Right lobe of liver (tissue), 6 donors: ENCODE measurements around the gene JCAD. TPM values are rescaled to one million over a fixed set of nuclear protein-coding genes. Genes with fewer than 3 reads are reported as not detected.

Source experiments
- ATAC-seq, 4 donors: fragments of 200-7000 bp; cut with Tn5 transposase; one replicate each; pipeline ENCODE4 v1.9.1; 2020; ENCODE audit warnings: mild to moderate bottlenecking in 4 of 4, moderate library complexity in 4 of 4
- DNase-seq, 3 donors: peaks; one replicate each; pipeline ENCODE4 v3.0.0-alpha.2; 2020
- H3K27ac ChIP-seq, 3 donors: fragments of 200-600 bp; one replicate each; pipeline ENCODE4 v1.8.0; 2022
- H3K27me3 ChIP-seq, 2 donors: fragments of 200-600 bp; one replicate each; pipeline ENCODE4 v1.8.0; 2022
- H3K36me3 ChIP-seq, 4 donors: fragments of 200-600 bp; sonication (generic) in 1 of 4; one replicate each; pipeline versions ENCODE4 v1.5.1 to v1.8.0; 2017 to 2022; ENCODE audit warnings: control low read depth in 1 of 4
- H3K4me1 ChIP-seq, 4 donors: fragments of 200-600 bp; sonication (generic) in 1 of 4; one replicate each; pipeline versions ENCODE4 v1.5.1 to v1.8.0; 2017 to 2022; ENCODE audit warnings: control low read depth in 1 of 4
- H3K4me3 ChIP-seq, 3 donors: fragments of 200-600 bp; one replicate each; pipeline ENCODE4 v1.8.0; 2022
- H3K9me3 ChIP-seq, 4 donors: fragments of 200-600 bp; sonication (generic) in 1 of 4; one replicate each; pipeline versions ENCODE4 v1.5.1 to v1.8.0; 2017 to 2022; ENCODE audit warnings: control low read depth in 1 of 4
- CTCF ChIP-seq, 4 donors: fragments of 200-600 bp in 3 of 4; fragments of 450-650 bp in 1 of 4; IDR thresholded peaks; one replicate each; pipeline versions ENCODE4 v1.5.1 to v1.8.0; 2016 to 2022; ENCODE audit warnings: antibody characterized with exemption in 4 of 4, mild to moderate bottlenecking in 2 of 4
- POLR2A ChIP-seq: fragments of 450-650 bp; IDR thresholded peaks from one replicate; pipeline ENCODE4 v1.6.1; 2017; ENCODE audit warnings: antibody characterized with exemption, mild to moderate bottlenecking
- WGBS: methylation state at CpG from one replicate; pipeline ENCODE4 v1.1.6; 2018; ENCODE audit warnings: low coverage, low lambda C conversion rate; ENCODE audit not compliant: insufficient coverage; ENCODE audit errors: missing lambda C conversion rate; 5-methylcytosine and 5-hydroxymethylcytosine counted together
- intact Hi-C, 2 donors: fragments of 100-400 bp; cut with DNase I; formaldehyde crosslinking; loops; one replicate each; pipeline versions ENCODE4 v1.11.2 to v1.14.1; 2022
- total RNA-seq, 6 experiments: library from RNA; depleted of rRNA in 2 of 6; stranded (reverse); fragments of >200 nt in 2 of 6; fragmentation: NEBNext Ultra II Directional in 3 of 6; extraction: Animal tissue kit (Norgen Biotek cat#: 25700) in 3 of 6; gene quantifications; one replicate each; pipeline versions ENCODE4 v1.1.0 to v1.2.4, GENCODE V29; 2016 to 2023
- donor health status: DM: no; HTN: yes; CAD: no.
- donor health status: DM: no; HTN: no; CAD: no.
- donor health status: DM: no; HTN: no; CAD: no.
- donor health status: DM: no; HTN: yes; CAD: no.
- donor health status: DM: no; HTN: yes; CAD: no.

The JCAD gene
- total RNA-seq, 6 experiments from 2014 or later = 1.4 to 3.7 (median 2.0) TPM

DNA sequence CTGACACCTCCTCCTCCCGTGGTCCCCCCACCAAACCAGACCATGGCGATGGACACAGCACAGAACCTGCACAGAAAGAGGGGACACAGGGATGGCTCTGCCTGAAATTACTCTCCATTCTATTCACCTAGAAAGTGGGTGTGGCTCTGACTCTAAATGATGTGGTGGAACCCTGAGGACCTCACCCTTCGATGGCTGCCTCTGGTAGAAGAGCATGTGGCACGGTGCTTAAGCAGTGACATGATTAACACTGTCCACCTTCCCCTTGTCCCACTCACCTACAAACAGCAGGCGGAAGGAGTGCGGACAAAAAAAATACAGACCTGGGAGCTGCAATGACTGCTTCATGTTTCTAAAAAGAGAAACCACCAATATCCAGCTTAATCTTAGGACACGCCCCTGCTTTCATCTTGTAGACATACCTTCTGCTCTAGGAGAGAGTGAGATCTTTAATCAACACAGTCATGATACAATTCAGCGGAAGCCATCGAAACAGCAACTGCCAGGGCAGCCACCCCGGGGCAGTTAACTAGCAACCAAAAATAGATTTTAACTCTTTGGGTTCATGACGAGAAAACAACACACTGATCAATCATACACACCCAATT, 11.4 kb downstream of the JCAD start:
- 75% methylated on average over 7 of the region's 11 CpGs for WGBS
- ATAC-seq (no peak), DNase-seq (no peak)
- H3K27me3 ChIP-seq = no peaks in the 10 kb centered on the region
- no peak overlapping the region for H3K4me3 ChIP-seq
- H3K27ac ChIP-seq = no peak overlapping the region
- no peaks in the 10 kb centered on the region for H3K36me3 ChIP-seq
- intact Hi-C loops = no loop called here
- TF ChIP-seq CTCF (IDR thresholded peaks at IDR 0.05) (no peak), POLR2A (no peak)
- no peaks in the 10 kb centered on the region for H3K4me1 ChIP-seq
- H3K9me3 ChIP-seq = no peaks in the 10 kb centered on the region

GRCh38 chr10:30047430-30047829, 12.0 kb downstream of the JCAD start:
- intact Hi-C loops = no loop called here
- Histone ChIP-seq H3K36me3 (no peaks in the 10 kb centered on the region), H3K4me3 (no peak overlapping the region), H3K4me1 (no peaks in the 10 kb centered on the region), H3K27ac (no peak overlapping the region), H3K9me3 (no peaks in the 10 kb centered on the region), H3K27me3 (no peaks in the 10 kb centered on the region)
- 97% methylated on average over 6 of the region's 21 CpGs for WGBS
- no peak for TF ChIP-seq CTCF (IDR thresholded peaks at IDR 0.05)
- TF ChIP-seq POLR2A = no peak
- DNase-seq = no peak
- no peak for ATAC-seq

DNA sequence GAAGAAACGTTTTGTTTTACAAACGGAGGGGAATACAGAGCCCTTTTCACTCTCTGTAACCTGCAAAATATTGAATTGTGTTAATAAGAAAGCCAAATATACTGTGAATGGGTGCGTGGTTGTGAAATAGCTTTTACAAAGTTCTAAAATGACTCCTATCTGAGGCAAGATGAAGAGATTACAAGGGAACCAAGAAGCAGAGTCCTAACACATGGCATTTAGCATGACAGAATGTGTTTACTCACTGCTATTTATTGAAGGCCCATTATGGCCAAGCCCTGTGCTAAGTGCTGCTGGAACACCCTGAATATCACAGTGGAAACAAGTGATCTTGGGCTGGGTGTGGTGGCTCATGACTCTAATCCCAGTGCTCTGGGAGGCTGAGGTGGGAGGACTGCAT, 12.9 kb downstream of the JCAD start:
- no peak for ATAC-seq
- Histone ChIP-seq H3K4me1 (no peaks in the 10 kb centered on the region), H3K27me3 (no peaks in the 10 kb centered on the region), H3K9me3 (no peaks in the 10 kb centered on the region), H3K27ac (no peak overlapping the region), H3K36me3 (no peaks in the 10 kb centered on the region), H3K4me3 (no peak overlapping the region)
- no peak for TF ChIP-seq CTCF (IDR thresholded peaks at IDR 0.05)
- no peak for TF ChIP-seq POLR2A
- WGBS = 39% methylated on average over 3 of the region's 3 CpGs
- DNase-seq = no peak
- intact Hi-C loops = no loop called here

GRCh38 chr10:30045961-30046360, 13.4 kb downstream of the JCAD start:
- 57% methylated on average over 7 of the region's 7 CpGs for WGBS
- intact Hi-C loops = no loop called here
- no peaks in the 10 kb centered on the region for H3K4me1 ChIP-seq
- ATAC-seq (peak in 1 of 4 donors; percentile 56), DNase-seq (no peak)
- no peaks in the 10 kb centered on the region for H3K9me3 ChIP-seq
- TF ChIP-seq CTCF (IDR thresholded peaks at IDR 0.05) (no peak), POLR2A (no peak)
- no peaks in the 10 kb centered on the region for H3K36me3 ChIP-seq
- no peak overlapping the region for H3K4me3 ChIP-seq
- H3K27ac ChIP-seq = no peak overlapping the region
- H3K27me3 ChIP-seq = no peaks in the 10 kb centered on the region
